Tongue (tissue), 2 donors: Measurements from ENCODE around the gene ROBO4. TPM values are rescaled to one million over a fixed set of nuclear protein-coding genes. Genes with fewer than 3 reads are reported as not detected.

Experiments
- DNase-seq: peaks from one replicate; pipeline ENCODE4 v3.0.0-alpha.2; 2015
- total RNA-seq: library from RNA; depleted of rRNA; stranded (reverse); fragments of >200 nt; gene quantifications from one replicate; pipeline ENCODE4 v1.2.3, GENCODE V29; 2014

The ROBO4 gene
- total RNA-seq = 23.3 TPM

- no peak for DNase-seq
Measured at GRCh38 chr11:124897674-124898262, at the start of gene ROBO4. TSS of gene ROBO4 (minus strand) at chr11:124897865. CDS start at chr11:124897795, 70 bp downstream.

- peak; percentile 29 for DNase-seq
Measured at GRCh38 chr11:124946735-124947141, 49.1 kb upstream of the ROBO4 start.

GRCh38 chr11:124945826-124946225, 48.2 kb upstream of the ROBO4 start:
- DNase-seq = peak; percentile 18

- no peak for DNase-seq
Measured at GRCh38 chr11:124944565-124944964, 46.9 kb upstream of the ROBO4 start.

GRCh38 chr11:124943741-124944140, 46.1 kb upstream of the ROBO4 start:
- no peak for DNase-seq

- no peak for DNase-seq
Measured at GRCh38 chr11:124943254-124943616, 45.6 kb upstream of the ROBO4 start.

- no peak for DNase-seq
Measured at GRCh38 chr11:124942466-124943253, 45.0 kb upstream of the ROBO4 start.

- no peak for DNase-seq
Measured at GRCh38 chr11:124941703-124942102, 44.0 kb upstream of the ROBO4 start.

GRCh38 chr11:124938970-124939369, 41.3 kb upstream of the ROBO4 start:
- DNase-seq = no peak

- DNase-seq = no peak
Measured at GRCh38 chr11:124938206-124938765, 40.6 kb upstream of the ROBO4 start.

GRCh38 chr11:124937336-124937935, 39.8 kb upstream of the ROBO4 start:
- DNase-seq = no peak

GRCh38 chr11:124935548-124936514, 38.2 kb upstream of the ROBO4 start, which contains the start of gene HEPACAM:
TSS of gene HEPACAM (minus strand) at chr11:124936047. CDS start at chr11:124936006, 41 bp downstream.
- DNase-seq = no peak

GRCh38 chr11:124934862-124935547, 37.3 kb upstream of the ROBO4 start:
- no peak for DNase-seq

- no peak for DNase-seq
Measured at GRCh38 chr11:124930799-124931198, 33.1 kb upstream of the ROBO4 start.

GRCh38 chr11:124928942-124929665, 31.4 kb upstream of the ROBO4 start:
- no peak for DNase-seq

GRCh38 chr11:124923296-124923695, 25.6 kb upstream of the ROBO4 start:
- DNase-seq = no peak

GRCh38 chr11:124922831-124923230, 25.2 kb upstream of the ROBO4 start:
- no peak for DNase-seq

GRCh38 chr11:124920870-124921609, 23.4 kb upstream of the ROBO4 start:
- peak; percentile 91 for DNase-seq

- no peak for DNase-seq
Measured at GRCh38 chr11:124920356-124920755, 22.7 kb upstream of the ROBO4 start.

GRCh38 chr11:124919898-124920297, 22.2 kb upstream of the ROBO4 start:
- DNase-seq = peak; percentile 87
